Measurements from ENCODE around the gene HELLS.
"Not testable (repeated sequence)": the region's sequence is repeated elsewhere in the genome, so short reads cannot be mapped to it uniquely, and the experiment has no call there.

HELLS gene

GRCh38 chr10:94614558-94614957 lies 69.0 kb downstream of the HELLS start:
- DNase-seq: no peak

- DNase-seq: no peak
These were observed 71.9 kb downstream of the HELLS start for GRCh38 chr10:94617389-94617944.

DNA sequence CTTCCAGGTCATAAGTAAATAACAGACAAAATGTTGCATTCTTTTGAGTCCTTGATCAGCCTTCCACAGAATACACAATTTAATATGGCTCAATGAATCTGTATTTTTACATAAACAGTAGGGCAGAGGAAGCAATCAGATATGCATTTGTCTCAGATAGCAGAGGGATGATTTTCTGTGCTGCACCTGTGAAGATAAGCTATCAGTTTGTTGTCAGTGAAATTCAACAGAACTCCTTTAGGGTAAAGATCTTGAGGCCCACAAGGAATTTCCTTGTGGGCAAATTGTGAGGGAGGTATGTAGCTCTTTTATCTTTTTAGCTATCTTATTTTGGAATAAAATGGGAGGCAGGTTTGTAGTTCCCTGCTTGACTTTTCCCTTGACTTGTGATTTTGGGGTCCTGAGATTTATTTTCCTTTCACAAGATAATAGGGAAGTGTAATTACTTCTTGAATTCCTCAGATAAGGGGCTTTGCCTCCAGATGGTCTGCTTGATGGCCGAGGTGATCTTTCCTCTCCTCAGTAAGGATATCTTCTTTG lies 77.1 kb downstream of the HELLS start:
- no peak for DNase-seq

DNA sequence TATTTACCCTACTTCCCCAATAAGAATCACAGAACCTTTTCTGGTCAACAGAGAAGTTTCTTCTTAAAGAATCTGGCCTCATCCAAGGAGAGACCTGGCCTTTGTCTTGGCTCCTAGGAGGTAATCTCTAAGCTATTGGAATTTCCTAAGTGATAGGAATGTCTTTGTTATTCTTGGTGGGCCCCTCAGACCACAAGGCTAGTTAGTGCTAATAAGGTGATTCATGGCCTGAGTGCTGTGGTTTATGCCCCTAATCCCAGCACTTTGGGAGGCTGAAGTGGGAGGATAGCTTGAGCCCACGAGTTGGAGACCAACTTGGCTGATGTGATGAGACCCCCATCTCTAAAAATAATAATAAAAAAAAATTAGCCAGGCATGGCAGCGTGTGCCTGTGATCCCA lies 78.0 kb downstream of the HELLS start:
- no peak for DNase-seq

- DNase-seq: no peak
These were observed 80.9 kb downstream of the HELLS start for GRCh38 chr10:94626476-94626875.

- no peak for DNase-seq
These were observed 81.9 kb downstream of the HELLS start for GRCh38 chr10:94627511-94627910.

GRCh38 chr10:94630017-94630688 lies 84.6 kb downstream of the HELLS start:
- no peak for DNase-seq

DNA sequence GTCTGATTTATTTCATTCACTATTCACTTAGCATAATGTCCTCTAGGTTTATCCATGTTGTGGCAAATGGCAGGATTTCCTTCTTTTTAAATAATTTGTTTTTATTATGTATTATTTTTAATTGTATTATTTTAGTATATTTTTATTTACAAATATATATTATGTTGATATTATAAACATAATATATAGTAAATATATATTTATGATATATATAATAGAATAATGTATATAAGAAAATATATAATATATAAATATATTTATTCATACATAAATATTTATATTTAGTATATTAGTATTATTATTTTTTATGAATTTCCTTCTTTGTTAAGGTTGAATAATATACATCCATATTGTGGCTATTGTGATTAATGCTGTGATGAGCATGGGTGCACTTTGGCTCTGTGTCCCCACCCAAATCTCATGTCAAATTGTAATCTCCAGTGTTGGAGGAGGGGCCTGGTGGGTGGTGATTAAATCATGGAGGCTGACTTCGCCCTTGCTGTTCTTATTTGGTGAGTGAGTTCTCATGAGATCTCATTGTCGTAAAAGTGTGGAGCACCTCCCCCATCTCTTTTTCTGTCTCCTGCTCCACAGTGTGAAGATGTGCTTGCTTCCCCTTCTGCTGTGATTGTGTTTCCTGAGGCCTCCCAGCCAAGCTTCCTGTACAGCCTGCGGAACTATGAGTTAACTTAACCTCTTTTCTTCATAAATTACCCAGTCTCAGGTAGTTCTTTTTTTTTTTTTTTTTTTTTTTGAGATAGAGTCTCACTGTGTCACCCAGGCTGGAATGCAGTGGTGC lies 85.7 kb downstream of the HELLS start:
- no peak for DNase-seq

- DNase-seq: no peak
These were observed 87.4 kb downstream of the HELLS start for GRCh38 chr10:94632954-94633353.

DNA sequence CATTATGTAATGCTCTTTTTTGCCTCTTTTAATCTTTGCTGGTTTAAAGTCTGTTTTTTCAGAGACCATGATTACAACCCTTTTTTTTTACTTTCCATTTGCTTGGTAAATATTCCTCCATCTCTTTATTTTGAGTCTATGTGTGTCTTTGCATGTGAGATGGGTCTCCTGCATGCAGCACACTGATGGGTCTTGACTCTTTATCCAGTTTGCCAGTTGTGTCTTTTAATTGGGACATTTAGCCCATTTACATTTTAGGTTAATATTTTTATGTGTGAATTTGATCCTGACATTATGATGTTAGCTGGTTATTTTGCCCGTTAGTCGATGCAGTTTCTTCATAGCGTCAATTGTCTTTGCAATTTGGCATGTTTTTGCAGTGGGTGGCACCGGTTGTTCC lies 92.5 kb downstream of the HELLS start:
- DNase-seq: not testable (repeated sequence)

- no peak for DNase-seq
These were observed 94.3 kb downstream of the HELLS start for GRCh38 chr10:94639902-94640301.

GRCh38 chr10:94640562-94640961 lies 95.0 kb downstream of the HELLS start:
- no peak for DNase-seq

DNA sequence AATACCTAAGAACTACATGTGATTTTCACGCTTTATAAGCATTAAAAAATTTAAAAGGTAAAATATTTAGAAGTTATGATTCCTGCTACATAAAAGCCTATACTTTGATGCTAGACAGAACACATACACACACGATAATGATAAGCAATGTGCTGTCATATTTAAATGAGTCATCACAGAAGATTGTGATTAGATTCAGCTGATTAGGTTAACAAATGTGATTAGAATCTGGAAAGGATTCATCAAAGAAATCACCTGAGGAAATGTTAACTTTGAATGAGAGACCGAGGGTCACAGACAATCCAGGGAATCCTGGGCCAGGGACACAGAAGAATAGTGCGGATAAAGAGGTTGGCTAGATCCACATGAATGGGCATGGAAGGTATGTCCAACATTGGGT lies 95.9 kb downstream of the HELLS start:
- DNase-seq: no peak

GRCh38 chr10:94644352-94644751 lies 98.8 kb downstream of the HELLS start:
- no peak for DNase-seq

DNA sequence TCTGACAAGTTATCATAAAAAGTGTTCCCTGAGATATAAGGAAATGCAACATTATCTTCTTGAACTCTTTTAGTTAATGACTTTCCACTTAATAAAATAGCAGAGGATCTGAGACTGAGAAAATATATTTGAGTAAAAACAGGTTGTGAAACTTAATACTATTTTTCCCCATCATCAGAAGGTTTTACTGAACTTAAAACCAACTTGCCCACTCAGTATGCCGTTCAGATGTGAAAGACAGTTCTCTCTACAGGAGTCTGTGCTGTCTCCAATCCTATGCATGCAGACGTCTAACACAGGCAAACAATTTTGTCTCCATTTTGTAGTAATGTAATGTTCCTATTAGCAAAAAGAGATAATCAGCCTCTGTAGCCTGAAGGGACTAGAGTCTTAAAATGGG lies 99.7 kb downstream of the HELLS start:
- DNase-seq: no peak
